ENCODE measurements around the gene SLC9A9. TPM values are rescaled to one million over a fixed set of nuclear protein-coding genes. Genes with fewer than 3 reads are reported as not detected.

Gene SLC9A9
- total and polyA plus RNA-seq, 12 donors, result 1.3 to 8.4 (median 3.0) TPM

- H3K9me3 ChIP-seq, result no peaks in the 10 kb centered on the region
- H3K4me3 ChIP-seq, result no peak overlapping the region
- 63 to 67% methylated on average over 5 of the region's 5 CpGs for WGBS, 2 donors
- ATAC-seq (no peak), DNase-seq (no peak)
- no peak for TF ChIP-seq CTCF (IDR thresholded peaks at IDR 0.05)
- intact Hi-C loops (cut with DNase I), result no loop called here
- no peaks in the 10 kb centered on the region for H3K36me3 ChIP-seq
- H3K27me3 ChIP-seq, result no peaks in the 10 kb centered on the region
- no peaks in the 10 kb centered on the region for H3K4me1 ChIP-seq
- no peak overlapping the region for H3K27ac ChIP-seq
These were observed 161.6 kb downstream of the SLC9A9 start for GRCh38 chr3:143686638-143687197.

- intact Hi-C loops (cut with DNase I), result no loop called here
These were observed 162.8 kb downstream of the SLC9A9 start for GRCh38 chr3:143685491-143685890.

GRCh38 chr3:143677430-143677829, 170.8 kb downstream of the SLC9A9 start:
- intact Hi-C loops (cut with DNase I), result loop anchor here in 4 of 10 donors (10.0 kb wide), 3 partner anchors 243 to 563 kb away; partner anchors contain the start of gene CHST2 (in 2 of the 4)
- Histone ChIP-seq H3K4me3 (no peak overlapping the region), H3K27ac (no peak overlapping the region), H3K9me3 (no peaks in the 10 kb centered on the region), H3K27me3 (no peaks in the 10 kb centered on the region), H3K4me1 (peaks cover 0 to 7% (median 2%) of the 10 kb centered on the region in 9 donors), H3K36me3 (no peaks in the 10 kb centered on the region)
- ATAC-seq, result no peak
- TF ChIP-seq CTCF (IDR thresholded peaks at IDR 0.05), result no peak
- no peak for DNase-seq

More at GRCh38 chr3:143685491-143685890, 162.8 kb downstream of the SLC9A9 start:
- ATAC-seq (no peak), DNase-seq (no peak)
- H3K36me3 ChIP-seq, result no peaks in the 10 kb centered on the region
- no peaks in the 10 kb centered on the region for H3K9me3 ChIP-seq
- no peak for TF ChIP-seq CTCF (IDR thresholded peaks at IDR 0.05)
- no peak overlapping the region for H3K4me3 ChIP-seq
- WGBS, 2 donors, result 20 to 35% methylated on average over 1 of the region's 1 CpG
- no peak overlapping the region for H3K27ac ChIP-seq
- no peaks in the 10 kb centered on the region for H3K27me3 ChIP-seq
- H3K4me1 ChIP-seq, result no peaks in the 10 kb centered on the region

GRCh38 chr3:143676747-143677146, 171.5 kb downstream of the SLC9A9 start:
- TF ChIP-seq CTCF (IDR thresholded peaks at IDR 0.05), result no peak
- ATAC-seq, result no peak
- no peaks in the 10 kb centered on the region for H3K27me3 ChIP-seq
- intact Hi-C loops (cut with DNase I), result loop anchor here in 4 of 10 donors (10.0 kb wide), 3 partner anchors 242 to 562 kb away; partner anchors contain the start of gene CHST2 (in 2 of the 4)
- H3K36me3 ChIP-seq, result no peaks in the 10 kb centered on the region
- peaks cover 0 to 7% (median 2%) of the 10 kb centered on the region in 9 donors for H3K4me1 ChIP-seq
- no peaks in the 10 kb centered on the region for H3K9me3 ChIP-seq
- no peak for DNase-seq
- 69 to 72% methylated on average over 3 of the region's 3 CpGs for WGBS, 2 donors
- H3K4me3 ChIP-seq, result no peak overlapping the region
- H3K27ac ChIP-seq, result no peak overlapping the region

Data from heart right ventricle (tissue), 16 donors.